Loucy (cell line): ENCODE data around the gene SH3RF1.
"Not testable (repeated sequence)": the region's sequence is repeated elsewhere in the genome, so short reads cannot be mapped to it uniquely, and the experiment has no call there.

Source experiments
- H2AFZ ChIP-seq: fragments of 200-600 bp; sonication (generic); 2 replicates; pipeline ENCODE4 v1.6.0; 2016; ENCODE audit warnings: antibody characterized with exemption, mild to moderate bottlenecking, low read length, moderate library complexity
- H3F3A ChIP-seq: fragments of 200-600 bp; 2 replicates; pipeline ENCODE4 v1.6.0; 2016; ENCODE audit warnings: antibody characterized with exemption, low read depth, mild to moderate bottlenecking
- H3K27me3 ChIP-seq: fragments of 200-600 bp; sonication (generic); 2 replicates; pipeline ENCODE4 v1.6.1; 2014; ENCODE audit warnings: low read length, mild to moderate bottlenecking; ENCODE audit not compliant: insufficient read depth, poor library complexity, severe bottlenecking
- H3K36me3 ChIP-seq: fragments of 200-600 bp; sonication (generic); 2 replicates; pipeline ENCODE4 v1.6.1; 2016; ENCODE audit warnings: low read length; ENCODE audit not compliant: insufficient read depth
- H3K4me1 ChIP-seq: fragments of 200-600 bp; sonication (generic); 2 replicates; pipeline ENCODE4 v1.5.1; 2014; ENCODE audit warnings: low read length, mild to moderate bottlenecking; ENCODE audit not compliant: insufficient read depth, poor library complexity, severe bottlenecking
- H3K4me2 ChIP-seq: fragments of 200-600 bp; sonication (generic); 2 replicates; pipeline ENCODE4 v1.6.0; 2014; ENCODE audit warnings: antibody characterized with exemption, low read length, low read depth, mild to moderate bottlenecking; ENCODE audit not compliant: poor library complexity, severe bottlenecking
- H3K4me3 ChIP-seq: fragments of 200-600 bp; sonication (generic); 2 replicates; pipeline ENCODE4 v1.5.1; 2014; ENCODE audit warnings: low read length, mild to moderate bottlenecking, mixed read lengths; ENCODE audit not compliant: poor library complexity, severe bottlenecking
- H3K79me2 ChIP-seq: fragments of 200-600 bp; sonication (generic); 2 replicates; pipeline ENCODE4 v1.6.1; 2014; ENCODE audit warnings: low read length; ENCODE audit not compliant: insufficient read depth
- H3K9ac ChIP-seq: fragments of 200-600 bp; sonication (generic); 2 replicates; pipeline ENCODE4 v1.6.0; 2014; ENCODE audit warnings: mild to moderate bottlenecking, low read depth, low read length, moderate library complexity; ENCODE audit not compliant: poor library complexity, severe bottlenecking
- H3K9me2 ChIP-seq: fragments of 200-600 bp; sonication (generic); replicated peaks from 2 replicates; pipeline ENCODE4 v1.6.1; 2016; ENCODE audit warnings: low read depth, low read length, mixed read lengths
- H3K9me3 ChIP-seq: fragments of 200-600 bp; sonication (generic); 2 replicates; pipeline ENCODE4 v1.6.1; 2014; ENCODE audit warnings: mild to moderate bottlenecking, antibody characterized with exemption, low read length, low read depth; ENCODE audit not compliant: insufficient read depth
- H4K20me1 ChIP-seq: fragments of 200-600 bp; sonication (generic); 2 replicates; pipeline ENCODE4 v1.6.0; 2014; ENCODE audit warnings: antibody characterized with exemption, low read length, mild to moderate bottlenecking; ENCODE audit not compliant: insufficient read depth, poor library complexity, severe bottlenecking
- CTCF ChIP-seq: fragments of 200-600 bp; sonication (generic); conservative IDR thresholded peaks from 2 replicates; pipeline ENCODE4 v1.5.1; 2014; ENCODE audit warnings: mild to moderate bottlenecking, antibody characterized with exemption, low read length
- EZH2phosphoT487 ChIP-seq: fragments of 200-600 bp; IDR thresholded peaks from 2 replicates; pipeline ENCODE4 v1.6.1; 2018; ENCODE audit warnings: antibody characterized with exemption, mild to moderate bottlenecking, moderate library complexity, borderline replicate concordance

The SH3RF1 gene

GRCh38 chr4:169203891-169204290 is 66.9 kb downstream of the SH3RF1 start:
- no peak overlapping the region for H3K4me3 ChIP-seq
- H3K9me3 ChIP-seq: no peaks in the 10 kb centered on the region
- peaks cover 7% of the 10 kb centered on the region for H3K4me1 ChIP-seq
- no peak overlapping the region for H2AFZ ChIP-seq
- H4K20me1 ChIP-seq: no peaks in the 10 kb centered on the region
- H3K9ac ChIP-seq: no peak overlapping the region
- H3K27me3 ChIP-seq: no peaks in the 10 kb centered on the region
- no peaks in the 10 kb centered on the region for H3K9me2 ChIP-seq
- no peaks in the 10 kb centered on the region for H3K79me2 ChIP-seq
- no peaks in the 10 kb centered on the region for H3K36me3 ChIP-seq
- no peak overlapping the region for H3K4me2 ChIP-seq
- TF ChIP-seq CTCF: no peak
- TF ChIP-seq EZH2phosphoT487: no peak
- no peaks in the 10 kb centered on the region for H3F3A ChIP-seq

- not testable (repeated sequence) for H3F3A ChIP-seq, H3K36me3 ChIP-seq, H3K4me2 ChIP-seq, H3K79me2 ChIP-seq, H3K4me3 ChIP-seq, H3K9ac ChIP-seq, H3K9me3 ChIP-seq, H3K27me3 ChIP-seq, H2AFZ ChIP-seq, H3K9me2 ChIP-seq, H4K20me1 ChIP-seq
- peaks cover 13% of the 10 kb centered on the region for H3K4me1 ChIP-seq
Observed at GRCh38 chr4:169203278-169203677, 67.5 kb downstream of the SH3RF1 start.

- no peaks in the 10 kb centered on the region for H3K9me3 ChIP-seq
- no peaks in the 10 kb centered on the region for H3K36me3 ChIP-seq
- H3K4me3 ChIP-seq: no peak overlapping the region
- no peaks in the 10 kb centered on the region for H3K27me3 ChIP-seq
- no peaks in the 10 kb centered on the region for H3F3A ChIP-seq
- no peak for TF ChIP-seq EZH2phosphoT487
- TF ChIP-seq CTCF: no peak
- H3K79me2 ChIP-seq: no peaks in the 10 kb centered on the region
- H3K4me1 ChIP-seq: peaks cover 13% of the 10 kb centered on the region
- H4K20me1 ChIP-seq: no peaks in the 10 kb centered on the region
- H3K4me2 ChIP-seq: no peak overlapping the region
- H3K9me2 ChIP-seq: no peaks in the 10 kb centered on the region
- H2AFZ ChIP-seq: no peak overlapping the region
- H3K9ac ChIP-seq: no peak overlapping the region
Observed at GRCh38 chr4:169202878-169203277, 67.9 kb downstream of the SH3RF1 start.

- H3K27me3 ChIP-seq: no peaks in the 10 kb centered on the region
Observed at GRCh38 chr4:169202145-169202699, 68.5 kb downstream of the SH3RF1 start.

More at GRCh38 chr4:169202145-169202699, 68.5 kb downstream of the SH3RF1 start:
- no peaks in the 10 kb centered on the region for H3F3A ChIP-seq
- H3K79me2 ChIP-seq: no peaks in the 10 kb centered on the region
- H4K20me1 ChIP-seq: no peaks in the 10 kb centered on the region
- peaks cover 13% of the 10 kb centered on the region for H3K4me1 ChIP-seq
- no peak overlapping the region for H2AFZ ChIP-seq
- no peak overlapping the region for H3K4me2 ChIP-seq
- no peaks in the 10 kb centered on the region for H3K9me3 ChIP-seq
- H3K36me3 ChIP-seq: no peaks in the 10 kb centered on the region
- H3K4me3 ChIP-seq: no peak overlapping the region
- H3K9me2 ChIP-seq: no peaks in the 10 kb centered on the region
- TF ChIP-seq CTCF (no peak), EZH2phosphoT487 (no peak)
- H3K9ac ChIP-seq: no peak overlapping the region
